DMS153 (cell line): ENCODE measurements around the gene CTNND2.
"Not testable (repeated sequence)": the region's sequence is repeated elsewhere in the genome, so short reads cannot be mapped to it uniquely, and the experiment has no call there.

Source experiments
- DNase-seq: peaks from one replicate; lab custom pipeline; 2025; lab: John Stamatoyannopoulos, UW

Gene CTNND2

DNA sequence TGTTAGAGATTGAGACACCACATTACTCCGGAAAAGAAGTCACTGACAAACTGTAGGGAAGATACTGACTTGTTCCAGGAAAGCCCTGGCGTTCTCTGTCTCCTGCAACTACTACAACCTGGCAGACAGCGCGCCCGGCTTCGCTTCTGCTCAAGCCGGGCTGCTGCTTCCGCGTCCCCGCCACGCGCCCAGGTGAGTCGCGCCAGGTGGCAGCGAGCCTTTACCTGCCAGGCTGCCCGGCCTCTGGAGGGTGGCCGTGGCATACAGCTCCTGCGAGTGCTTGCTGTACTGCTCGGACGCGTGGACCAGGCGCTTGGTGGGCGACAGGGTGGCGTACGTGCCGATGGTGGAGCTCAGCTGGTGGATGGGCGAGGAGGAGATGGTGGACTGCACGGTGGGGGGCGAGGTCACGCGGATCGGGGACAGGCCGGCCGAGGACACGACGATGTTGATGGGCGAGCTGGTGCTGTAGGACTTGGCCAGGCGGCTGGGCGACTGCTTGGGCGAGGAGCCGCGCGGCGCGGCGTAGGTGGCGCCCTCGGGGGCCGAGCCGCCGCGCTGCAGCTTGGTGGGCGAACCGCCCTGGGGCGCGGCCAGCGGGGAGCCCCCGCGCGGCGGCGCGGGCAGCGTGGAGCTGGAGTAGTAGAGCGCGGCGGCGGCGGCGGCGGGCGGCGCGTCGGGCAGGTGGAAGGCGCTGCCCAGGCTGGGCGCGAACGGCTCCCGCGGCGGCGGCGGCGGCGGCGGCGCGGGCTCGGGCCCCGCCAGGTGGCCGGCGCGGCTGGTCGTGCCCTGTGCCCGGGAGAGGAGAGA is 519.6 kb downstream of the CTNND2 start:
- no peak for DNase-seq

DNA sequence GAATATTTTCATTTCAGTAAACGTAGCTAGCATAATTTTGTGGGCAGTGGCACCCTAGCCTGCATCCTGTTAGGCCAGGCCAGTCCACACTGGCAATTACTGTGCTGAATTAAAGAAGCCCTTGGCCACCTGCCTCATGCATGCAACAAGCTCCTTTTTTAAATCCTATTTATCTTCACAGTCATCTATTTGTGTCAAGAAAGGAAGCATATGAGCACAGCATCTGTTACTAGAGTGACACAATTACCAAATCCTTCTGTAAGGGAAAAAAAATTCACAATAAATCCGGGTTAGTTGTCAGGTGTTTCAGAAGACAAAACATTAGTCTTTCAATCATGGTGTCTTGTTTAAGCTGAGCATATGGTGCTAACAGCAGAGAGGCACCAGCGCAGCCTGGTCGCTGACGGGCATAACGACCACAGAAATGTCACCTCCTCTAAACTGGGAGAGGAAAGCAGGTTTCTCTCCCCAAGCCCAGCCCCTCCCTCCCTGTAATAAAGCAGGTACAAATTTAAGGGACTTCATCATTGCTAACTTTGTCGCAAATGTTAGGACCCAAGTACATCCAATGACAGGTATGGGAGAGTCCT is 520.6 kb downstream of the CTNND2 start:
- DNase-seq, result no peak

DNA sequence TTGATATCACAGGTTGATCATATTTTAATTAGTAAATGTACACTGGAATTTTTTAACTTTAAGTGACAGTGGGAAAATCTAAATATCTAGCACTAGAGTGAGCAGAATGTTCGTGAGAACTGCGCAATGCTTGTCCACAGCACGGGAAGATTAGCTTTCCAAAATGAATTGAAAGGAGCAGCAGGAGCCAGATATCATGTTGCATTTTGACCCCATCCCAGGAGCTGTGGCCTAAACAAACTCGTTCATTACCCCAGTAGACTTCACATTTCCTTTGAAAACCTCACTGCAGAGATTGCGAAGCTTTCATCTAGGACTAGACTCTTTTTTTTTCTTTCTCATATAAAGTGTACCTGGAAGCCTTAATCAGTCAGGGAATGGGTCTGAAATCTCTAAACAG is 525.8 kb downstream of the CTNND2 start:
- no peak for DNase-seq

DNA sequence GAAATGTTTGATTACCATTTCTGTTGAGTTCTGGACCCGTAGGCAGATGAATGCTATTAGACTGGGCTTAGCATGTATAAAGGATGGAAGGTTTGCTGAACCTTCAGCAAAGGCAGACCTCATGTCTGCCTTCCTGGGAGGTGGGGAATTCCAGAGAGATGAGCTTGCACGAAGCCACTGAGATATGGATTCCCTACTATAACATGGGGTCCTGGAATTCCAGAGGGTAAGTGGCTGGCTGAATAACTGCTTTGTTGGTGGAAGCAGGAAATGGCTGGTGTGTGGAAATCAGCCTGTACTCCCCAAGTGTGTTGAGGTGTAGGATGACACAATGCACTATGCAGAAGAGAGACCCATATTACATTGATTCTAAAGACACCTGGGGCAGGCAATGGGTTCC is 526.4 kb downstream of the CTNND2 start:
- no peak for DNase-seq

DNA sequence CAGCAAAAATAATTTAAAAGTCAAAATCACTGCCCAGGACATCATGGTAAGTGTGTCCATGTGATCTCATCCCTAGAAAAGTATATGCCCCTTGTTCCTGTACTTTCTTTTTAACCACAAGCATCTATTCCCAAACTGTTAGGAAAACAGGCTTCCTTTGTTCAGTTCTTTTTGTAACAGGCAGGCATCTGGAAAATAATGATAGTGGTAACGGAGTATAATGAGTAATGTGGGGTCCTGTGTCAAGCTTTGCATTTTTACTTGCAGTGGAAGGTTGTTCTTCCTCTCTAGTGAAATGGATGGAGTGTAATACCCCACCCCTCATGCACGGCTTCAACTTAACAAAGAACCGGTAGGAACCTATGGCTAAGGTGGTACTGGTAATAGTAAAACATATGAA is 532.1 kb downstream of the CTNND2 start:
- no peak for DNase-seq

DNA sequence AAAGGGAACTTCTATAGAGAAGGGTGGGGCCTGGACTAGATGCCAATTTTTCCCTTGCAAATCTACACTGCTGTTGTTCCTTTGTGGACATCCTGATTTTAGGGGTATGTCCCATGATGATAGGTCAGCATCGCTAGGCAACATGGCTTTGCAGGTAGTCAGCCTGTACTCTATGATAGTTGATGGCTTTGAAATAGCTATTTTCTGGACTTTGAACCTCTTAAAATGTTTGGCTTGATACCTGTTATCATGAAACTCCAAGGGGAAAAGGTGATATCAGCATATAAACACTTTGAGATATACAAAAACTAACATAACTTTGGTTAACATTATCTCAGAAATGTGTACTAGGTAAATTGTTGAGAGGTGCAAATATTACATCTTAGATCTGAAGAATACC is 533.2 kb downstream of the CTNND2 start:
- DNase-seq, result no peak

DNA sequence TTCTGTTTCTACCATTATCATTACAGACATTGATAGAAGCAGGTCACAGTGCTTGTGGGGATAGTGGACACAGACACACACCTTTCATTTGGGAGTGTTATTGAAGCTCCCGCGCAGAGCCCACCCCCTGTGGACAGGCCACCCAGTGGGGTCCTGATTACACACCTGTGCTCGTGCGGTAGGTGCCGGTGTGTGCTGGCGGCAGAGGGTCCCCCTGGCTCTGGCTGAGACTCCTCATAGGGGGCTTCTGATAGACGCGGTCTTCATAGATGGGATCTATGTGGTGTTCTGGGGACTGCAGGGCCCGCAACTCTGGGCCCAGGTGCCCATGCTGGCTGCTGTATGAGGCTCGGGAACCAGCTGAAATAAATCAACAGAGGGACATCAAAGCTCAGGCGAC is 539.7 kb downstream of the CTNND2 start:
- DNase-seq, result no peak

DNA sequence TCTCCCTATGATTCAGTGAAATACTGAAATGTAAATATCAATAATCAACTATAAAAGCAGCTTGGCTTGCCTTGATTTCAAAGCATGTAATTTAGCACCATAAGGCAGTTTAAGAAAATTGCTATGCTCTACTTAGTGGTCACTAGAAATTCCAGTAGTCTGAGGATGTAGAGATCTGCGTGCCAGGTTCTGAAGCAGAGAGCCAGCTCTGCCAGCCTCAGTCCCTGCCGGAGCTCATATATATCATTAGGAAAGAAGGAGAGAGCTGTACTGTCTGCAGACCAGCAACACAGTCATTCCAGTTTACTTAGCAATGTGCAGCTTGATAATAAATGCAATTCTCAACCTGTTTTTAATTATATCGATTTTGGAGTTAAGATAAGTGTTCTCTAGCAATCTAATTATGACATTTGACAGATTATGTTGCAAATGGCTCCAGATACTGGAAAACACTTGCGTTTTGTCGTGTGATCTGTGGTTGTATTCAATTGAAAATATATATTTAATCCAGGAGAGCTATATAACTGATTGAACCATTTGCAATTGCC is 540.5 kb downstream of the CTNND2 start:
- DNase-seq, result no peak

DNA sequence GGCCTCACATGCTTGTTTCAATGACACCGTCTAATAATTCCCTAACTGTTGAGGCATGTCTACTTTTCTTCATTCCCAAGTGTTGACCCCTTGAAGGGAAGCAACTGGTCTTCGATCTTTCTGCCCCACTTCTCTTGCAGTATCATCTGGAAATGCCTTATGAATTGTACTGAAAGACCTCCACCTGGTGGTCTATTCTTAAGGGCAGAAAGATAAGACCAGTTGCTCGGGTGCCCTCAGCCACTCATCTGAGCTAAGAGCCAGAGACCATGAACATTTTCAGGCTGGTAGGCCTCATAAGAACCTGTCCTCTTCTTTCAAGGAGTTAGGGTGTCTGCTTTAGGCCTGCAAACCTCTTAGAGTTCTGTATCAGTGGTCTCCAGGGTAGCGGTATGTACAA is 542.5 kb downstream of the CTNND2 start:
- DNase-seq, result no peak

DNA sequence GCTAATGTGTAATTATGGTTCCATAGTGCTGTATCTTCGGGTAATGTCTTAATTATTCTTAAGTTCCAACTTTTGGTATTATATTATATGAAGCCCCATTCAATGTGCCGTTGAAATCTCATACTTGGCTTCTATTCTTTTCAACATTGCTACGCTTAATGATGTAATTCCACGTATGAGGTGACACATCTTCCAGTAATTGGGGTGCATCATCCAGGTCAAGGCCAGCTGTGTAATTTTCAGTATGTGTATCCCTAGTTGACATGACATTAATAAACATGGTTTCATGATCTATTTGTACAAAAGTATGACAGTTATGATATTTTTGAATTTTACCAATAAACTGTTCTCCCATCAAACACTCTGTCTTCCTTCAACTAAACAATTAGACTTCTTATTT is 546.3 kb downstream of the CTNND2 start:
- DNase-seq, result no peak

DNA sequence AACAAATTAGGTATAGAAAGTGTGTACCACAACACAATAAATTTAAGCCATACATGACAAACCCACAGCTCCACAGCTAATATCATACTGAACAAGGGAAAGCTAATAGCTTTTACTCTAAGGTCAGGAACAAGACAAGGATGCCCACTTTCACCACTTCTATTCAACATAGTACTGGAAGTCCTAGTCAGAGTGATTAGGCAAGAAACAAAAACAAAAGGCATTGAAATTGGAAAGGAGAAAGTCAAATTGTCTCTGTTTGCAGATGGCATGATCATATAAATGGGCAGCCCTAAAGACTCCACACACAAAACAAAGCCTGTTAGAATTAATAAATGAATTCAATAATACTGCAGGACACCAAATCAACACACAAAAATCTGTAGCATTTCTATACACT is 548.8 kb downstream of the CTNND2 start:
- no peak for DNase-seq

DNA sequence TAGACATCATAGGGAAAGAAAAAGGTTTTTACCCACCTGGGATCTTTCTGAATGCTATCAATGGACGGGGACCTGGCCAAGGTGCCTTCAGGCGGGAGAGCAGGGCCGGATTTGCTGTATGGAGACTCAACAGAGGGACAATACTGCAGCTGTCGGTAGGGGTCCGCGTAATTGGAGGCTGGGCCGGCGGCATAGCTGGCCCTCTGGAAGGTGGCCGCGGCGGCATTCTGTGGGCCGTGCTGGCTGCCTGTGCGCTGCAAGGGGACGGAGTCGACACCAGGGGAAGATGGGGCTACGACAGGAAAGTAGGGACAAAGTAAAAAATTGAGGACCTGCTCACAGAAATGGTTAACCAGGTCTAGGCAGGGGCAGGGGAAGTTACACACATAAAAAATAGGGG is 557.9 kb downstream of the CTNND2 start:
- no peak for DNase-seq

DNA sequence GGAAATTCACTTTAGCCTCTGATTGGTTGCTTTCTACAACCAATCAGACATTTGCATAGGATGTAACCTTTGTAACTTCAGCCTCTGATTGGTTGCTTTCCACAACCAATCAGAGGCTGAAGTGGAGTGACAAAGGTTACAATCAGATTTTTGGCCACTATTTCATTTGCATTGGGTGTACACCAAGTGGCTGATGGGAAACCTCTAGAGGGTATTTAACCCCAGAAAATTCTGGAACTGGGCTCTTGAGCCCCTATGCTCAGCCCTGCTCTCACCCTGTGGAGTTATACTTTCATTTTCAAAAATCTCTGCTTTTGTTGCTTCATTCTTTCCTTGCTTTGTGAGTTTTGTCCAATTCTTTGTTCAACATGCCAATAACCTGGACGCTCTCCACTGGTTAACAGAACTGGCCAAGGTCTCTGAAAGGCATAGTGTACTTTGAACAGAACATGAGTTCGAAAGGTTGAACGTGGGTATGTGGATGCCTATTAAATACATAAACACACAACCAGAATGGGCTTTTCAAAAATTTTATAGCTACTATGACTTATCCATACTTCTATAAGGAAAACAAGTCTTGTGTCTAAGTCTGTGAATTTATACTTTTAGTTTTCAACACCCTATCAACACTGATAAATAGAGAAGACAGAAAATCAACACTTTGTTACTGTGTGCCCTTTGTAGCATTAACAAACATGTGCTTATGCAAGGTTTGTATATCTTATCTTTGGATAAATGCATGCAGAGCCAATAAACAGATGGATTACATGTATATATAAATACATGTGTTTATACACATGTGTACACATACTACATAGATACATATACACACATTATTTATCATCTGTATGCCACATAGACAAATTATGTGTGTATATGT is 568.1 kb downstream of the CTNND2 start:
- DNase-seq, result no peak

DNA sequence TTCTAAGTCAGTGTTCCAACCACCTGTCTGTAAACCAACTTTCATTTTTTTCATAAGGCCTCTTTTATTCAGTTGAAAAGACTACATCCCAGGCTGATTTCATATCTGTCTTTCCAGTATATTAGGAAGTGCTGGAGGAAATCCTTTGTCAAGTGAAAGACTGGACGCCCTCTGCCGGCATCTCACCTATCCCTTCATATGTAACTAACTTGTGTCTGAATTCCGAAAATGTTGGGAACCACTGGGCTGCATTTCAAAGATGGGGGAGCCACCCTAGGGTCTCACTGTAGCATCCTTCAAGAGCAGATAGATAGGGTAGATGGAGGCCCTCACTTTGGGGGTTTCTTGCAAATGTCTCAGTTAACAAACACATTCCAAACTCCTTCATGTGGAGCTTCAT is 569.8 kb downstream of the CTNND2 start:
- no peak for DNase-seq

DNA sequence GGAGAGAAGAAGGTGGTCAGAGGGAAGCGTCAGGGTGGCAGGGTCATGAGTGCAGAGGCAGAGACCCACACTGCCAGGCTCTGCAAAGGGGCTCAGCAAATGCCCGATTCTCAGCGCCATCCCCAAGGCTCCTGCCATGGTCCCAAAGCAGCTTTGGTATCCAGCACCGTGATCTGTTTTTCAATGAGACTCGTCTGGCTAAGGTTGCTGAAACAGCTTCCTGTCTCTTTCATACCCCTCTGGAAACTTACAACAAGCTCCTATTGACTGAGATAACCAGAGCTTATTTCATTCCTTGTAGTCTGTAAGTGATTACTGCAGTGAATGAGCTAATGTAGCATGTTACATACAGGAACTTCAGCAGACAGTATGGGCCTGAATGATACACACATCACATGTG is 574.6 kb downstream of the CTNND2 start:
- no peak for DNase-seq

DNA sequence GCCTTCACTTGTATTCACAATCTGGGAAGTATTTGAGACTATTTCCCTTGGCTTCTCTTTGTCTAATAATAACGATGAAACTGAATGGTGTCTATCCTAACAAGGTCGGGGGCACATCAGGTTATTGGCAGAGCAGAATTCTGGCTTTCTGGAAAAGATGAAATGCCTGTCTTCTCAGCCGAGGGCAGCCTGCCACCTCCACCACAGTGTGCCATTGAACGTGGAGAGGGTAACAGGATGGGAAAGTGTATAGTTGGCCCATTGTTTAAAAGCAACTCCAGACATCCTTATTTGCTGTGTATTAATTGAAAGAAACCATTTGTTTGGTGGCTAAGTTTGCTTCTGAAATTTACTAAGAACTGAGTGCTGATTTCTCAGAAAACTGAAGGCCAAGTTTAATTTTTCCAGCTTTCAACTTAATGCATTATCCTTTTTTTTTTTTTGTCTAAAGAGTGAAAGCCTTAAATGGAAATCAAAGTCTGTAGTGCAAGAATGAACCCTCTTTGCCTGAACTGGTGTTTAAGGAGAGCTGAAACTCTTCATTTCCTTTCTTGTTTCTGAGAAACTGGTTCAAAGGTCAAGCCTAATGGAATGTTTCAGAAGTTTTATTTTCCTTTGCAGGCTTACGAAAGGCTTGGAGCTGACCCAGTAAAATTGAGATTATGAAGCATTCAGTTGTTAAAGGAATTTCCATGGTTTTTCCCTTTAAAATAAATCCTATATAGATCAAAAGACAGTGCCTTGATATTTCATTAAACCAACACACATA is 579.5 kb downstream of the CTNND2 start:
- no peak for DNase-seq

DNA sequence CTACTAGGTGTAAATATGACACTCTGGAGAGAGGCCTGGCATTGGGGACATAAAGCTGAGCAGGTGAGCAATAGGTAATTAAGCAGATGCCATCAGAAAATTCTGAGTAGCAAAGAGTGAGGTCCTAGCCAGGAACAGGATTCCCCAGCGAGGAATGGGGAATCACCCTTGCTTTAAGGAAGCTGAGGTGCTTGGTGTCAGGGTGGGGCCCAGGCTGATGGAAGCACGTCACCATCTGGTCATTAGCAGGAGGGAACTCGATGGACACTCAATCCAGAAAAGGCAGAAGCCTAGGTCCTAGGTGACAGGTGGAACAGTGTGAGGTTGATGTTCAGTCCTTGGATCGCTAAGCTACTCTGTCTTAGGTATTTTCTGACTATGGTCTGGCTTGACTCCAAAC is 580.5 kb downstream of the CTNND2 start:
- DNase-seq, result no peak

DNA sequence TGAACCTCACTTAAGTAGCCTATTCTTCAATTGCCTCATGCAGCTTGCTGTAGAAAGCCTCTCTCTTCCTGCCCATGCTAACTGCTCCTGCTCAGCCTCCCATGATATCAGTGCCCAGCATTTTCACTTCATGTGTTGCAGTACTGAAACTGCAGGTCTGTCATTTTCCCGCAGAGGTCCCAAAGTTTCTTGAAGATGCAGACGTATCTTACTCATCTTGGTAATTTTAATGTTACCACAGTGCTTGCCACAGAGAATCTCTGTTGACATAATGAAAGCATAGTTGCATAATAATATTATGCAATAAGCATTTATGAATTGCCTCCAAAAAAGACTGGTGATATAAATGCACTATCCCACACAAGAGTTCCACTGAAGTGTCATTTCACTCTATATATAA is 582.1 kb downstream of the CTNND2 start:
- DNase-seq, result no peak

DNA sequence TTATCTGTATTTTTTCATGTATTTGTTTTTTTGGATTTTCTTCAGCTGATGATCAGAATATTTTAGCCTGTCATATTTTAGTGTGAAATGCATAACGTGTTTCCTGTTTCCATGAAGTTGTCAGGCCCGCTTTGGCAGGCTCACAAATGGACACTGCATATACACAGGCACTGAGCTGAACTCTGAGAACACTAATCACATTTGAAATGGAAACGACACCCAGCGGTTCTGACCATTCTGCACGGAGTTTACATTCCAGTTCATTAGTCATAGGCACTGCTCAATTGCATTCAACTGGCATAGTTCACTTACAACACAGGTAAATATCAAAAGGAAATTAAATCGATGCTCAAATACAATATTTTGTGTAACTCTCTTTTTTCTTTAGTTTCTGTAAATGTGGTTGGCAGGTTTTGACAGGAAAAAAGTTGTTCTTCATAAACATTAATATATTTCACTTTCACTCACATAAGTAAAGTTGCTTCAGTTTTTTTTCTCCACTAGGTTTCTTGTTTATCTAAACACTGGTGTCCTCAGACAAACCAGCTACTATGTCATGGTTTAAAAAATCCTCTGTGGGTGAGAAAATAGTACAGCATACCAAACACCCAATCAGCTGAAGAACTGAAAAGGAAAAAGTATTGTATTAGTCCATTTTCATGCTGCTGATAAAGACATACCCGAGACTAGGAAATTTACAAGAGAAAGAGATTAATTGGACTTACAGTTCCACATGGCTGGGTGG is 584.2 kb downstream of the CTNND2 start:
- DNase-seq, result no peak

DNA sequence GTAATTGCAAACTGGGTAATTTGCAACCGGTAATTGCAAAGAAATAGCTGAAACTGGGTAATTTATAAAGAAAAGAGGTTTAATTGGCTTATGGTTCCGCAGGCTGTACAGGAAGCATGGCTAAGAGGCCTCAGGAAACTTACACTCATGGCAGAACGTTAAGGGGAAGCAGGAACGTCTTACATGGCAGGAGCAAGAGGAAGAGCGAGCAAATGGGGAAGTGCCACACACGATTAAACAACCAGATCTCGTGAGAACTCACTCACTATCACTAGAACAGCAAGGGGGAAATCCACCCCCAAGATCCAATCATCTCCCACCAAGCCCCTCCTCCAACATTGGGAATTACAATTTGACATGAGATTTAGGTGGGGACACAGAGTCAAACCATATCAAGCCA is 590.6 kb downstream of the CTNND2 start:
- DNase-seq, result not testable (repeated sequence)

DNA sequence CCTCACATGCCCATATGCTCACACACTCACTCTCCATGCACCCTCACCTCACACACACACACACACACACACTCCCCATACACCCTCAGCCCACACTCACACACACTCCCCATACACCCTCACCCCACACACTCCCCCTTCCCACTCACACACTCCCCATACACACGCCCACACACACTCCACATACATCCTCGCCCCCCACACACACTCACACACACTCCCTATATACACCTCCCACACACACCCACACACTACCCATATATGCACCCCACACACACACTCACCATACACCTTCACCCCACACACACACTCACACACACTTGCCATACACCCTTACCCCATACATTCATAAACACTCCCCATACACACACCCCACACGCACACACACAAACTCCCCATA is 592.5 kb downstream of the CTNND2 start:
- DNase-seq, result no peak
